Transverse colon (tissue), 4 donors: ENCODE data around the gene GLT8D1. TPM values are rescaled to one million over a fixed set of nuclear protein-coding genes. Genes with fewer than 3 reads are reported as not detected.
"Not testable (repeated sequence)": the region's sequence is repeated elsewhere in the genome, so short reads cannot be mapped to it uniquely, and the experiment has no call there.

Source experiments
- DNase-seq: peaks from one replicate; pipeline ENCODE4 v3.0.0-alpha.2; 2019
- H3K27ac ChIP-seq, 4 donors: fragments of 200-600 bp; sonication (generic); 2 replicates each; pipeline ENCODE4 v1.5.1; 2016 to 2018; ENCODE audit warnings: inconsistent platforms in 4 of 4
- H3K27me3 ChIP-seq: fragments of 200-600 bp; sonication (generic); 2 replicates; pipeline ENCODE4 v1.5.1; 2017; ENCODE audit warnings: inconsistent platforms
- H3K36me3 ChIP-seq, 4 donors: fragments of 200-600 bp; sonication (generic); 2 replicates each; pipeline ENCODE4 v1.5.1; 2017 to 2019; ENCODE audit warnings: inconsistent platforms in 4 of 4
- H3K4me1 ChIP-seq, 4 donors: fragments of 200-600 bp; sonication (generic); 2 replicates each; pipeline ENCODE4 v1.5.1; 2017 to 2020; ENCODE audit warnings: inconsistent platforms in 4 of 4
- H3K4me3 ChIP-seq, 4 donors: fragments of 200-600 bp; sonication (generic); 1 replicate in 1 of 4; 2 replicates in 3 of 4; pipeline versions ENCODE4 v1.5.1 to v1.6.1; 2017 to 2019; ENCODE audit warnings: inconsistent platforms in 4 of 4
- H3K9me3 ChIP-seq, 2 donors: fragments of 200-600 bp; sonication (generic); 2 replicates each; pipeline ENCODE4 v1.5.1; 2017 to 2019; ENCODE audit warnings: inconsistent platforms in 2 of 2
- CTCF ChIP-seq, 5 experiments: fragments of 200-600 bp in 3 of 5; fragments of 450-650 bp in 2 of 5; sonication (generic) in 3 of 5; IDR thresholded peaks; 1 replicate in 2 of 5; 2 replicates in 3 of 5; pipeline ENCODE4 v1.5.1; 2016 to 2017; ENCODE audit warnings: antibody characterized with exemption in 5 of 5, inconsistent platforms in 3 of 5, mild to moderate bottlenecking in 2 of 5, moderate library complexity in 1 of 5
- EP300 ChIP-seq: sonication (generic); formaldehyde crosslinking; IDR thresholded peaks from one replicate; pipeline ENCODE4 v1.6.1; 2017; ENCODE audit warnings: antibody characterized with exemption, low read depth
- POLR2A ChIP-seq: fragments of 450-650 bp; IDR thresholded peaks from one replicate; pipeline ENCODE4 v1.6.1; 2016; ENCODE audit warnings: antibody characterized with exemption, mild to moderate bottlenecking, moderate library complexity
- POLR2AphosphoS5 ChIP-seq, 3 donors: sonication (generic); formaldehyde crosslinking; IDR thresholded peaks; one replicate each; pipeline ENCODE4 v1.6.1; 2016; ENCODE audit warnings: antibody characterized with exemption in 3 of 3
- WGBS, 2 donors: methylation state at CpG; one replicate each; pipeline ENCODE4 v1.1.5; 2018; ENCODE audit warnings: low coverage in 1 of 2; 5-methylcytosine and 5-hydroxymethylcytosine counted together
- in situ Hi-C, 4 donors: fragments of 200-750 bp; cut with MboI; loops; one replicate each; pipeline versions ENCODE4 v1.15.0 to v1.15.1; 2017; ENCODE audit warnings: low sequenced_read_pairs in 3 of 4, low pct_ligation_motif_present in 1 of 4, low pct_unique_long_range_greater_than_20kb in 1 of 4
- intact Hi-C: fragments of 100-400 bp; cut with DNase I; formaldehyde crosslinking; loops from one replicate; pipeline ENCODE4 v1.15.1; 2023; ENCODE audit warnings: low total_unique reads
- total RNA-seq, 4 donors: library from RNA; depleted of rRNA; stranded (reverse); fragments of >200 nt; gene quantifications; one replicate each; pipeline ENCODE4 v1.1.0, GENCODE V29; 2016

The GLT8D1 gene
- total RNA-seq, 4 donors from 2014 or later, result 34.3 to 52.6 (median 37.2) TPM; not detected in 1

GRCh38 chr3:52678265-52679198, 27.1 kb downstream of the GLT8D1 start:
- Histone ChIP-seq H3K4me3 (no peak overlapping the region), H3K36me3 (peaks cover 0 to 49% (median 22%) of the 10 kb centered on the region in 4 donors), H3K9me3 (no peaks in the 10 kb centered on the region), H3K27ac (no peak overlapping the region), H3K4me1 (peaks cover 0 to 29% (median 8%) of the 10 kb centered on the region in 4 donors), H3K27me3 (no peaks in the 10 kb centered on the region)
- in situ Hi-C loops (no loop called here), intact Hi-C loops (no loop called here)
- DNase-seq, result no peak
- WGBS, 2 donors, result 95 to 96% methylated on average over 6 of the region's 6 CpGs
- TF ChIP-seq CTCF (IDR thresholded peaks at IDR 0.05), result no peak
- no peak for TF ChIP-seq POLR2A

DNA sequence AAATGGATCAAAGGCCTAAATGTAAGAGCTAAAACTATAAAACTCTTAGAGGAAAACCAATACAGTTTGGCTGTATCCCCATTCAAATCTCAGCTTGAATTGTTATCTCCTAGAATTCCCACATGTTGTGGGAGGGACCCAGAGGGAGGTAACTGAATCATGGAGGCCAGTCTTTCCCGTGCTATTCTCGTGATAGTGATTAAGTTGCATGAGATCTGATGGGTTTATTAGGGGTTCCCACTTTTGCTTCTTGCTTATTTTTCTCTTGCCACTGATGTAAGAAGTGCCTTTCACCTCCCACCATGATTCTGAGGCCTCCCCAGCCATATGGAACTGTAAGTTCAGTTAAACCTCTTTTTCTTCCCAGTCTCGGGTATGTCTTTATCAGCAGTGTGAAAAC, 29.4 kb downstream of the GLT8D1 start:
- DNase-seq, H3K9me3 ChIP-seq, in situ Hi-C loops, H3K4me3 ChIP-seq, H3K27ac ChIP-seq, intact Hi-C loops, H3K27me3 ChIP-seq: not testable (repeated sequence)
- 58 to 100% methylated on average over 2 to 3 of the region's 3 CpGs for WGBS, 2 donors
- Histone ChIP-seq H3K36me3 (peaks cover 0 to 59% (median 26%) of the 10 kb centered on the region in 4 donors), H3K4me1 (peaks cover 0 to 23% (median 7%) of the 10 kb centered on the region in 4 donors)

DNA sequence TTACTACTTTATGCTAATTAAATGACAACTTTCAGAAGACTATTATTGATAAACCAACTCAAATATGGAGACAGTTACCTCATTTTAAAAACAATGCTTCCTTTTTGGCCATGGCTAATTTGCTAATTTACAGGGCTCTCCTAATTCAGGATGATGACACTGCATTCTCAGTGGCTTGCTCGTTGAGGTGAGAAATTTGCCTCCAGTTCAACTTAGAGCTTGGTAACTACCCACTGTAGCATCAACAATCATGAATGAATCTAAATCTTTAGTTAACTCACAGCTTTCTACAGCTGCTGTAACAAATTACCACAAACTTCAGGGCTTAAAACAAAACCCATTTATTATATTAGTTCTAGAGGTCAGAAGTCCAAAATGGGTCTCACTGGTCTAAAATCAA, 33.9 kb downstream of the GLT8D1 start:
- Histone ChIP-seq H3K4me1 (peaks cover 0 to 15% (median 5%) of the 10 kb centered on the region in 4 donors), H3K36me3 (peaks cover 0 to 40% (median 19%) of the 10 kb centered on the region in 4 donors), H3K27me3 (no peaks in the 10 kb centered on the region), H3K27ac (peak overlapping the region in 3 of 4 donors; percentile 43 to 71 (median 63)), H3K4me3 (no peak overlapping the region), H3K9me3 (no peaks in the 10 kb centered on the region)
- no peak for DNase-seq
- no peak for TF ChIP-seq POLR2A
- no peak for TF ChIP-seq POLR2AphosphoS5 (IDR thresholded peaks at IDR 0.05)
- TF ChIP-seq EP300, result no peak
- no peak for TF ChIP-seq CTCF (IDR thresholded peaks at IDR 0.05)
- WGBS, 2 donors, result 24 to 73% methylated on average over 1 of the region's 1 CpG
- in situ Hi-C loops, result no loop called here
- intact Hi-C loops, result no loop called here

- Histone ChIP-seq H3K27ac (peak overlapping the region; percentile 41 to 71 (median 54)), H3K4me1 (peaks cover 0 to 15% (median 5%) of the 10 kb centered on the region in 4 donors), H3K36me3 (peaks cover 0 to 41% (median 17%) of the 10 kb centered on the region in 4 donors), H3K4me3 (no peak overlapping the region), H3K9me3 (no peaks in the 10 kb centered on the region), H3K27me3 (no peaks in the 10 kb centered on the region)
- in situ Hi-C loops, result no loop called here
- TF ChIP-seq EP300 (no peak), POLR2AphosphoS5 (IDR thresholded peaks at IDR 0.05) (peak in 1 of 3 donors; percentile 33), POLR2A (no peak), CTCF (IDR thresholded peaks at IDR 0.05) (no peak)
- WGBS, 2 donors, result 71 to 76% methylated on average over 9 of the region's 9 CpGs
- intact Hi-C loops, result no loop called here
- no peak for DNase-seq
Observed at GRCh38 chr3:52670621-52671521, 34.7 kb downstream of the GLT8D1 start.
